ENCODE results near the gene ILK. TPM values are rescaled to one million over a fixed set of nuclear protein-coding genes. Genes with fewer than 3 reads are reported as not detected.
A peak's percentile ranks its signal among the peaks of the same experiment; 100 is the strongest.

ILK gene
- total RNA-seq, 4 donors from 2014 or later = 481 to 652 (median 606) TPM

GRCh38 chr11:6606471-6607189, 3.1 kb downstream of the ILK start:
- peak; percentile 98 for DNase-seq (ENCODE audit: extremely low spot score)
- intact Hi-C loops (cut with DNase I) = loop anchor here (10.0 kb wide), 2 partner anchors 132 to 212 kb away; partner anchors contain the start of genes SMPD1 and TRIM3
- Histone ChIP-seq H3K9me3 (no peaks in the 10 kb centered on the region), H3K4me3 (peak overlapping the region; percentile 80 to 99 (median 86)), H3K36me3 (peaks cover 30 to 42% (median 37%) of the 10 kb centered on the region in 4 donors), H3K27me3 (no peaks in the 10 kb centered on the region), H3K27ac (replicated peaks in 1 of 4) (peak overlapping the region; percentile 97 to 98 (median 98)), H3K4me1 (peaks cover 68 to 84% (median 82%) of the 10 kb centered on the region in 4 donors)
- TF ChIP-seq POLR2A (IDR thresholded peaks at IDR 0.05; ENCODE audit: low read depth) (peak; percentile 46), POLR2AphosphoS5 (IDR thresholded peaks at IDR 0.05) (peak in 1 of 2 donors; percentile 99), EP300 (IDR thresholded peaks at IDR 0.05) (no peak)
- TF ChIP-seq, protein P1, sequence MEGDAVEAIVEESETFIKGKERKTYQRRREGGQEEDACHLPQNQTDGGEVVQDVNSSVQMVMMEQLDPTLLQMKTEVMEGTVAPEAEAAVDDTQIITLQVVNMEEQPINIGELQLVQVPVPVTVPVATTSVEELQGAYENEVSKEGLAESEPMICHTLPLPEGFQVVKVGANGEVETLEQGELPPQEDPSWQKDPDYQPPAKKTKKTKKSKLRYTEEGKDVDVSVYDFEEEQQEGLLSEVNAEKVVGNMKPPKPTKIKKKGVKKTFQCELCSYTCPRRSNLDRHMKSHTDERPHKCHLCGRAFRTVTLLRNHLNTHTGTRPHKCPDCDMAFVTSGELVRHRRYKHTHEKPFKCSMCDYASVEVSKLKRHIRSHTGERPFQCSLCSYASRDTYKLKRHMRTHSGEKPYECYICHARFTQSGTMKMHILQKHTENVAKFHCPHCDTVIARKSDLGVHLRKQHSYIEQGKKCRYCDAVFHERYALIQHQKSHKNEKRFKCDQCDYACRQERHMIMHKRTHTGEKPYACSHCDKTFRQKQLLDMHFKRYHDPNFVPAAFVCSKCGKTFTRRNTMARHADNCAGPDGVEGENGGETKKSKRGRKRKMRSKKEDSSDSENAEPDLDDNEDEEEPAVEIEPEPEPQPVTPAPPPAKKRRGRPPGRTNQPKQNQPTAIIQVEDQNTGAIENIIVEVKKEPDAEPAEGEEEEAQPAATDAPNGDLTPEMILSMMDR (IDR thresholded peaks at IDR 0.05) = no peak
- WGBS = 14% methylated on average over 10 of the region's 11 CpGs

DNA sequence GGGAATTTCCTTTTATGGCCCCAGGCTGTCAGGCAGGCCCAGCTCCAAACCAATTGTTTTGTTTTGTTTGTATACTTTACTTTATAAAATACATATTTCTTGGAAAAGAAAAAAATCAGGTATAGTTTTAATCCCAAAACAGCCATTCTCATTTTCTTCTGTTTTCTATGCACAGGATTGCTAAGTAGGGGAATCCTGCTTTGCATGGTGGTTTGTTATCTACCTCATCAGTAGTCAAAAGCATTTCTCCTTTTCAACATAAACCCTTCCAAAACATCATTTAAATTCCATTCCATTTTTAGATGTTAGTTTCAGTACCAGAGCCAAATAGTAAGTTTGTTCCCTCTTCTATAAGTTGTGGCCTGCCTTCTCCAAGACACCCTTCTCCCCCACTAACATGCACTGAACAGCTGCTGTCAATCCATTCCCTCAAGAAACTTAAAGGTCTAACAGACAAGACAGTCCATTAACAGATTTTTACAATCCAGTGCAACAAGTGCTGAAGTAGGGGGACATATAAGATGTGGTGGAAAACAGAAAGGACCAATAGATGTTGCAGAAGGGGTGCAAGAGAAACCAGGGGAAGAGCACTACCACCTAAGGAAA, 3.7 kb downstream of the ILK start:
- Histone ChIP-seq H3K27ac (replicated peaks in 1 of 4) (peak overlapping the region; percentile 97 to 98 (median 98)), H3K36me3 (peaks cover 30 to 40% (median 36%) of the 10 kb centered on the region in 4 donors), H3K9me3 (no peaks in the 10 kb centered on the region), H3K4me1 (peaks cover 61 to 79% (median 76%) of the 10 kb centered on the region in 4 donors), H3K27me3 (no peaks in the 10 kb centered on the region), H3K4me3 (peak overlapping the region; percentile 80 to 99 (median 86))
- intact Hi-C loops (cut with DNase I) = loop anchor here (10.0 kb wide), 2 partner anchors 132 to 212 kb away; partner anchors contain the start of genes SMPD1 and TRIM3
- TF ChIP-seq, protein P1 (IDR thresholded peaks at IDR 0.05) = no peak
- TF ChIP-seq POLR2AphosphoS5 (IDR thresholded peaks at IDR 0.05) (no peak), POLR2A (IDR thresholded peaks at IDR 0.05; ENCODE audit: low read depth) (no peak), EP300 (IDR thresholded peaks at IDR 0.05) (no peak)
- peak; percentile 12 for DNase-seq (ENCODE audit: extremely low spot score)

GRCh38 chr11:6608011-6608410, 4.4 kb downstream of the ILK start:
- H3K4me1 ChIP-seq = peaks cover 59 to 79% (median 74%) of the 10 kb centered on the region in 4 donors
- 82% methylated on average over 9 of the region's 9 CpGs for WGBS
- no peaks in the 10 kb centered on the region for H3K9me3 ChIP-seq
- intact Hi-C loops (cut with DNase I) = loop anchor here (10.0 kb wide), 2 partner anchors 133 to 213 kb away; partner anchors contain the start of genes SMPD1 and TRIM3
- H3K4me3 ChIP-seq = peak overlapping the region in 2 of 4 donors; percentile 80 to 92
- no peak for TF ChIP-seq POLR2AphosphoS5 (IDR thresholded peaks at IDR 0.05)
- peaks cover 30 to 40% (median 36%) of the 10 kb centered on the region in 4 donors for H3K36me3 ChIP-seq
- H3K27me3 ChIP-seq = no peaks in the 10 kb centered on the region
- DNase-seq (ENCODE audit: extremely low spot score) = no peak
- peak overlapping the region; percentile 97 to 98 (median 98) for H3K27ac ChIP-seq (replicated peaks in 1 of 4)

GRCh38 chr11:6608726-6609501, 5.3 kb downstream of the ILK start:
- Histone ChIP-seq H3K9me3 (no peaks in the 10 kb centered on the region), H3K4me3 (no peak overlapping the region), H3K27me3 (no peaks in the 10 kb centered on the region), H3K4me1 (peaks cover 62 to 88% (median 82%) of the 10 kb centered on the region in 4 donors), H3K36me3 (peaks cover 30 to 40% (median 37%) of the 10 kb centered on the region in 4 donors), H3K27ac (replicated peaks in 1 of 4) (peak overlapping the region; percentile 97 to 98 (median 98))
- TF ChIP-seq POLR2AphosphoS5 (IDR thresholded peaks at IDR 0.05) (peak in 1 of 2 donors; percentile 46), EP300 (IDR thresholded peaks at IDR 0.05) (no peak)
- TF ChIP-seq, protein P1 (IDR thresholded peaks at IDR 0.05) = no peak
- DNase-seq (ENCODE audit: extremely low spot score) = peak; percentile 62
- 73% methylated on average over 14 of the region's 14 CpGs for WGBS
- intact Hi-C loops (cut with DNase I) = loop anchor here (10.0 kb wide), 2 partner anchors 134 to 214 kb away; partner anchors contain the start of genes SMPD1 and TRIM3

Data from esophagus muscularis mucosa (tissue), 4 donors.